AG04450 (cell line): ENCODE data around the gene YIPF3. TPM values are rescaled to one million over a fixed set of nuclear protein-coding genes. Genes with fewer than 3 reads are reported as not detected.

Source experiments
- CTCF ChIA-PET: fragments of 300-600, 350-600 bp; formaldehyde crosslinking; extraction: SDS; loops from one replicate; lab custom pipeline; 2022; ENCODE audit warnings: antibody characterized with exemption, inconsistent platforms; lab: Charles Lee
- POLR2A ChIA-PET: fragments of 350-600 bp; formaldehyde crosslinking; extraction: SDS; loops from one replicate; lab custom pipeline; 2021; ENCODE audit warnings: antibody characterized with exemption, inconsistent platforms; lab: Yijun Ruan, JAX
- DNase-seq: peaks from one replicate; pipeline ENCODE4 v3.0.0-alpha.2; 2011; ENCODE audit warnings: low read depth, low spot score
- H3K27ac ChIP-seq: one replicate; pipeline ENCODE4 v1.5.1; 2012; ENCODE audit warnings: low read depth, low read length, control low read depth
- H3K27me3 ChIP-seq: one replicate; pipeline ENCODE4 v1.6.0; 2012; ENCODE audit warnings: low read length; ENCODE audit not compliant: control insufficient read depth, insufficient read depth
- H3K4me3 ChIP-seq: 2 replicates; pipeline ENCODE4 v1.5.1; 2011; ENCODE audit warnings: mild to moderate bottlenecking, low read depth, low read length, control low read depth
- H3K9me3 ChIP-seq: 2 replicates; pipeline ENCODE4 v1.5.1; 2012; ENCODE audit warnings: low read length; ENCODE audit not compliant: control insufficient read depth, insufficient read depth
- polyA plus RNA-seq: library from polyadenylated mRNA; depleted of rRNA; stranded (reverse); fragments of >200 nt; gene quantifications from 2 replicates; pipeline ENCODE4 v1.2.3, GENCODE V29; 2011
- TF ChIP-seq, protein P1 (sequence below): IDR thresholded peaks from 2 replicates; pipeline ENCODE4 v1.5.1; 2011; ENCODE audit warnings: low read depth, low read length, control low read depth, inconsistent platforms

YIPF3 gene
- polyA plus RNA-seq, 1 experiment, result 262 TPM

DNA sequence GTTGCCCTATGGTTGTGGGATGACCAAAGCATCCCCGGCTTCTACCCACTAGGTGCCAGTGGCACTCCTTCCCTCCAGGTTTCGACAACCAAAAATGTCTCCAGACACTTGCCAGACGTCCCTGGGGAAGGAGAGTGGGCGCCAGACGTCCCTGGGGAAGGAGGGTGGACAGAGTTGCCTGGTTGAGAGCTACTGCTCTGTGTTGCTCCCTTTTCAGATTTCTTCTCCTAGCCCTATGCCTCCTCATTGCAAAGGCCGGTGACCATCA lies 19.7 kb downstream of the YIPF3 start:
- Histone ChIP-seq H3K27ac (peak overlapping the region; percentile 34), H3K4me3 (no peak overlapping the region), H3K27me3 (no peaks in the 10 kb centered on the region), H3K9me3 (no peaks in the 10 kb centered on the region; the same call in 1 of the 2 replicates)
- ChIA-PET CTCF (interaction anchor here (0.5 to 6.6 kb wide), 4 partner anchors 9 to 175 kb away, joined by 3 to 54 read pairs (median 8); partner anchors contain the start of gene LRRC73), POLR2A (interaction anchor here (1.2 to 1.4 kb wide), 2 partner anchors 13 to 19 kb away, joined by 5 to 6 read pairs; partner anchors contain the start of genes LRRC73 and TJAP1)
- TF ChIP-seq, protein P1, sequence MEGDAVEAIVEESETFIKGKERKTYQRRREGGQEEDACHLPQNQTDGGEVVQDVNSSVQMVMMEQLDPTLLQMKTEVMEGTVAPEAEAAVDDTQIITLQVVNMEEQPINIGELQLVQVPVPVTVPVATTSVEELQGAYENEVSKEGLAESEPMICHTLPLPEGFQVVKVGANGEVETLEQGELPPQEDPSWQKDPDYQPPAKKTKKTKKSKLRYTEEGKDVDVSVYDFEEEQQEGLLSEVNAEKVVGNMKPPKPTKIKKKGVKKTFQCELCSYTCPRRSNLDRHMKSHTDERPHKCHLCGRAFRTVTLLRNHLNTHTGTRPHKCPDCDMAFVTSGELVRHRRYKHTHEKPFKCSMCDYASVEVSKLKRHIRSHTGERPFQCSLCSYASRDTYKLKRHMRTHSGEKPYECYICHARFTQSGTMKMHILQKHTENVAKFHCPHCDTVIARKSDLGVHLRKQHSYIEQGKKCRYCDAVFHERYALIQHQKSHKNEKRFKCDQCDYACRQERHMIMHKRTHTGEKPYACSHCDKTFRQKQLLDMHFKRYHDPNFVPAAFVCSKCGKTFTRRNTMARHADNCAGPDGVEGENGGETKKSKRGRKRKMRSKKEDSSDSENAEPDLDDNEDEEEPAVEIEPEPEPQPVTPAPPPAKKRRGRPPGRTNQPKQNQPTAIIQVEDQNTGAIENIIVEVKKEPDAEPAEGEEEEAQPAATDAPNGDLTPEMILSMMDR, result no peak
- no peak for DNase-seq

DNA sequence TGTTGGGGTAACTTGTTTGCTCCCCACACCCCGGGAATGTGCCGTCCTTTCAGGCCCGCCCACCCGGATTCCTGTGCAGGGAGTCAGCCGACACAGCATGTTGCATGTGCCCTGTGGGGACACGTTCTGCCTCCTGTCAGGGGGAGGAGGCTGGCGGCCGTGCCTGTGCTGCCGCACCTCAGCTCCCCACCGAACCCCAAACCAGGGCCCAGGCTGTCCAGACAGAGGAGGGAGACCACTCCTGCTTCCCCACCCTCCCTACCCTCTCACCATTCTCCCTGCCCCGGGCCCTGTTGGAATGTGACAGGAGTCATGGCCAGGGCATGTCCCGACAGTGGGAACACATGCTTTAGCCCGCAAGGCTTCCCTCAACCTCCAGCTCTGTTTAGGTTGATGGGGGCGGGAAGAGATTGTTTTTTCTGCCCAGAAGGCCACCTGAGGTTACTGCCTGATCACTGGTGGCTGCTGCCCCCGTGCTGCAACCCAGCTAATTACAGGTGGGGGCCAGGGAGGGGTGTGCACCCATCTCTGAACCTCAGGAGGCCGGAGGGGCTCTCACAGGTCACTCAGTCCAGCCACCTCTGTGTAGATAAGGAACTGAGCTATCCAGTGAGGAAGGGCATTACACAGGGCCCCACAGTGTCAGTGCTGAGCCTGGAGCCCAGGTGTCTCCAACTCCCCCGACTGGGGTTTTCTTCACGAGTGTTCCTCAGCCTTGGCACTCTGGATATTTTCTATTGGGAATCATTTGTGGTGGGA lies 20.2 kb downstream of the YIPF3 start:
- TF ChIP-seq, protein P1, result peak; percentile 65
- DNase-seq, result no peak
- POLR2A ChIA-PET, result interaction anchor here (1.2 to 1.4 kb wide), 2 partner anchors 14 to 19 kb away, joined by 5 to 6 read pairs; partner anchors contain the start of genes LRRC73 and TJAP1
- H3K9me3 ChIP-seq, result no peaks in the 10 kb centered on the region; the same call in 1 of the 2 replicates
- H3K4me3 ChIP-seq, result no peak overlapping the region
- CTCF ChIA-PET, result interaction anchor here (0.5 to 6.6 kb wide), 15 partner anchors 9 to 602 kb away, joined by 3 to 54 read pairs (median 3); partner anchors contain the start of genes DLK2, DNPH1 and LRRC73
- H3K27me3 ChIP-seq, result no peaks in the 10 kb centered on the region
- H3K27ac ChIP-seq, result peak overlapping the region; percentile 68

DNA sequence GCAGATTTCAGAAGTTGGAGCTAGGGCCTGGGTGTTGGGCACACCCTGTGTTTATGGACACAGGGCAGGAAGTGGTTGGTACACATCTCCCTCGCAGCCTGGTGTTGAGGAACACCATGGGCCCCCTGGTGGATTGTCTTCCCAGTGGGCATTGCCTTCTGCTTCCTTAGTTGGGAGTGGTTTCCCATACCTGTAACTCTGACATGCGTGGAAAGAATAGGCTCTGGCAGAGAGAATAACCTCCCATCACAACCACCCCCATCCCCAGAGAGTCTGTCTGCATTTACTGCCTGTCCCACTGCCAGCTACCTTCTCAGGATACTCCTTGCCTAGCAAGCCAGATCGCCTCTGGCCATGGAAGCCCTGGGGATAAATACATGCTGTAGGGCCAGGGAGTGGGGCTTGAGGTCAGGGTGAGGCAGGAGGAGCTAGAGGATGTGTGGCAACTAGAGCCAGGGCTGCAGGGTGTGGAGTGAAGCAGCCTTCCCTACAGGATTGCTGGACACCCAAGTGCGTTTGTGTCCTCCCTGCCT lies 21.3 kb downstream of the YIPF3 start:
- H3K27me3 ChIP-seq, result no peaks in the 10 kb centered on the region
- POLR2A ChIA-PET, result interaction anchor here (0.6 to 2.1 kb wide), 2 partner anchors 9 to 18 kb away, joined by 6 to 8 read pairs; partner anchors contain the start of gene TJAP1
- H3K27ac ChIP-seq, result peak overlapping the region; percentile 68
- H3K9me3 ChIP-seq, result no peaks in the 10 kb centered on the region; the same call in 1 of the 2 replicates
- DNase-seq, result no peak
- TF ChIP-seq, protein P1, result peak; percentile 27; the same call in 1 of the 2 replicates
- CTCF ChIA-PET, result interaction anchor here (0.6 to 6.6 kb wide), 8 partner anchors 9 to 266 kb away, joined by 3 to 54 read pairs (median 4); partner anchors contain the start of genes DNPH1 and LRRC73
- no peak overlapping the region for H3K4me3 ChIP-seq

DNA sequence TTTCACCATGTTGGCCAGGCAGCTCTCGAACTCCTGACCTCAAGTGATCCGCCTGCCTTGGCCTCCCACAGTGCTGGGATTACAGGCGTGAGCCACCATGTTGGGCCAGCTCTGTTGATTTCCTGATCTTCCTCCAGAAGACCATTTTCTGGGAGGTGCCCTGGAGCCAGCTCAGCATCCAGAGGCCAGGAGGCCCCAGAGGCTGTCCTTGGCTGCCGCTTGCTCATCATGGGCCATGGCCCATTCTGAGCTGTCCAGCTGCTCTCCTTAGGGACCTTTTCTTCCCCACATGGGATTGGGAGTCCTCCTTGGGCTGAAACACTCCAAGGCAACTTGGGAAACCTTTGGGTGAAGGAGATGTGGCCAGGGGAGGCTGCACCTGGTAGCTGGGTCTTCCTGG lies 22.0 kb downstream of the YIPF3 start:
- no peak overlapping the region for H3K27ac ChIP-seq
- POLR2A ChIA-PET, result interaction anchor here (2.1 kb wide), 1 partner anchor 17 kb away, joined by 6 read pairs; the partner anchor contains the start of gene TJAP1
- CTCF ChIA-PET, result interaction anchor here (0.5 to 6.6 kb wide), 2 partner anchors 13 to 18 kb away, joined by 3 to 54 read pairs; partner anchors contain the start of gene LRRC73
- DNase-seq, result no peak
- H3K4me3 ChIP-seq, result no peak overlapping the region
- H3K9me3 ChIP-seq, result no peaks in the 10 kb centered on the region; the same call in 1 of the 2 replicates
- TF ChIP-seq, protein P1, result no peak
- H3K27me3 ChIP-seq, result no peaks in the 10 kb centered on the region
